Stimulated activated naive B cell treated with anti-CD40 and anti-IgM and Interleukin-4, amounts not matched to agents 10 μg/mL and 1 μg/mL and 100 μg/mL, for 72 hours (primary cell): Measurements from ENCODE around the gene WEE1.
A peak's percentile ranks its signal among the peaks of the same experiment; 100 is the strongest.

Experiments used
- ATAC-seq, 2 donors: fragments of 150-1000 bp; cut with Tn5 transposase; replicated peaks; 2 replicates each; pipeline ENCODE4 v1.10.0; 2021; ENCODE audit warnings: moderate library complexity in 1 of 2
- DNase-seq: peaks from one replicate; pipeline ENCODE4 v3.0.0; 2021
- H3K27ac Mint-ChIP-seq: one replicate; pipeline ENCODE4 v1.8.0; 2022; ENCODE audit warnings: mild to moderate bottlenecking, mixed read lengths
- H3K27me3 Mint-ChIP-seq, 2 donors: one replicate each; pipeline ENCODE4 v1.8.0; 2022; ENCODE audit warnings: mixed read lengths in 2 of 2
- H3K36me3 Mint-ChIP-seq, 2 donors: one replicate each; pipeline ENCODE4 v1.8.0; 2022; ENCODE audit warnings: mixed read lengths in 2 of 2, mild to moderate bottlenecking in 1 of 2
- H3K4me1 Mint-ChIP-seq, 2 donors: one replicate each; pipeline ENCODE4 v1.8.0; 2022; ENCODE audit warnings: mixed read lengths in 2 of 2, mild to moderate bottlenecking in 1 of 2
- H3K4me3 Mint-ChIP-seq, 2 donors: one replicate each; pipeline ENCODE4 v1.8.0; 2022; ENCODE audit warnings: mild to moderate bottlenecking in 2 of 2, mixed read lengths in 2 of 2, moderate library complexity in 1 of 2
- H3K9me3 Mint-ChIP-seq, 2 donors: one replicate each; pipeline ENCODE4 v1.8.0; 2022; ENCODE audit warnings: mixed read lengths in 2 of 2, mild to moderate bottlenecking in 1 of 2

The WEE1 gene

DNA sequence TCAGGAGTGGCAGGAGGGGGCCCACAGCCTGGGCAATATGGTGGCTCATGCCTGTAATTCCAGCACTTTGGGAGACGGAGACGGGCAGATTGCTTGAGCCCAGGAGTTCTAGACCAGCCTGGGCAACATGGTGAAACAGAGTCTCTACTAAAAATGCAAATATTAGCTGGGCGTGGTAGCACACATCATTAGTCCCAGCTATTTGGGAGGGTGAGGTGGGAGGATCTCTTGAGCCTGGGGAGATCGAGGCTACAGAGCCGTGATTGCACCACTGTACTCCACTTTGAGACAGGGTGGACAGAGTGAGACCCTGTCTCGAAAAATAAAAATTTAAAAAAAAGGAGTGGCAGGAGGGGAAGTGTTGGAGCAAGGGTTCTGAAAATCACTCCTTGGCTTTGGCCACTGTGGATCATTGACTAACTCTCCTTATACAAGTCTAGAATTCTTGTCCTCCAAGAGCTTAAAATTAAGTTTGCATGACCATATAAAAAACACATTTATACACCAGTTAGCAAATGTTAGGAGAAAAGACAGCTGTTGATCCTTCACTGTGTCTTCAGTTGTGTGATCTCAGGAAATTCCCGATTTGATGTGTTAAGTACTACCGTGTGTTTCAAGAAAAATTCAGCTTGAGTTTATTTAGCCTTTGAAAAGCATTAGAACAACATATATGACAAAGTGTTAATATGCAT is 2.3 kb upstream of the WEE1 start:
- no peaks in the 10 kb centered on the region for H3K9me3 Mint-ChIP-seq
- no peak overlapping the region for H3K27ac Mint-ChIP-seq
- H3K4me1 Mint-ChIP-seq, result peaks cover 26 to 38% of the 10 kb centered on the region in 2 donors
- DNase-seq (no peak), ATAC-seq (no peak)
- peaks cover 13 to 16% of the 10 kb centered on the region in 2 donors for H3K36me3 Mint-ChIP-seq
- no peak overlapping the region for H3K4me3 Mint-ChIP-seq
- H3K27me3 Mint-ChIP-seq, result no peaks in the 10 kb centered on the region

DNA sequence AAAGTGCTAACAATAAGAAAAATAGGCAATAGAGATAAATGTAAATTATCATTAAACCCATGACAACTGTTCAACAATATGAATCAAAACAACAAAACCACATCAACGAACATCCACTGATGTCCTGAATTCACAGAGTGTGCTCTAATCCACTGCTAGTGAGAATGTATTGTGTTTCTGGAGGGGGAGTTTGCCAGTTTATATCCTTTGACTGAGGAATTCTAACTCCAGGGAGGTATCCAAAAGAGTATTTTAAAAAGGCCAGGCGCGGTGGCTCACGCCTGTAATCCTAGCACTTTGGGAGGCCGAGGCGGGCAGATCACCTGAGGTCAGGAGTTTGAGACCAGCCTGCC is 1.7 kb upstream of the WEE1 start:
- Mint-ChIP-seq H3K9me3 (no peaks in the 10 kb centered on the region), H3K36me3 (peaks cover 13 to 20% of the 10 kb centered on the region in 2 donors), H3K4me1 (peaks cover 24 to 39% of the 10 kb centered on the region in 2 donors), H3K27ac (no peak overlapping the region), H3K27me3 (no peaks in the 10 kb centered on the region), H3K4me3 (peak overlapping the region; percentile 32 to 90)
- ATAC-seq (no peak), DNase-seq (no peak)

- Mint-ChIP-seq H3K9me3 (no peaks in the 10 kb centered on the region), H3K4me3 (peak overlapping the region; percentile 98 to 99), H3K4me1 (peaks cover 20 to 38% of the 10 kb centered on the region in 2 donors), H3K27ac (peak overlapping the region; percentile 95), H3K27me3 (no peaks in the 10 kb centered on the region), H3K36me3 (peaks cover 19 to 30% of the 10 kb centered on the region in 2 donors)
- DNase-seq, result no peak
- peak; percentile 41 to 44 for ATAC-seq
Measured at GRCh38 chr11:9573775-9574621, 528 bp downstream of the WEE1 start.

DNA sequence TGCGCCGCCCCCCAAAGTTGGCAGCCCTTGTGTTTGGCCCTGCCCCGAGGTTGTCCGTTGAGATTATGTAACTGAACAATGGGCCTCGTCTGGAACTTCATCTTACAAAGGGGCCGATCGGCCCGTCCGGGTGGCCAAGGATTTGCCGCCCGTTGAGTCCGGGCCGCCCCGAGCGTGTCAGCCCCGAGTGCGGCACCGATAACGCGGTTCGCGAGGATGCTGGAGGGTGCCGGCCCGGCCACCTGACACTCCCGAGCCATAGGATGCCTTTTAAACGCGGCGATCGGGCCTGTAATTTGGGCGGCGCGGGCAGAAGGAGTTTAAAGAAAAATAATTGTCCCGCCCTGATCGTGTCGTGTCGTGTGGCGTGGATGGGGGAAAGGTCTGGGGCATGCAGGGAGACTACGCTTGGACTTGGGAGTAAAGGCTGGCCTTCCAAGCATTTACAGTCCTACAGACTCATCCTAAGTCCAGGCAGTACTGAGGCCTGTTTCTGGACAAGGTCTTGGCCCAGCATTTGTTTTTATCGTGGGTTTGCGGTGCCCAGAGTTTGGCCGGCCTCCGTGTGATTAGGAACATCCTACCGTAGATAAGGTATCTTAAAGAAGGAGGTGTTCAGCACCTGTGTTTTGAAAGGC is 1.3 kb downstream of the WEE1 start:
- Mint-ChIP-seq H3K27ac (peak overlapping the region; percentile 95), H3K36me3 (peaks cover 24 to 36% of the 10 kb centered on the region in 2 donors), H3K4me3 (peak overlapping the region; percentile 98 to 99), H3K9me3 (no peaks in the 10 kb centered on the region), H3K27me3 (no peaks in the 10 kb centered on the region), H3K4me1 (peaks cover 14 to 31% of the 10 kb centered on the region in 2 donors)
- no peak for ATAC-seq
- no peak for DNase-seq

GRCh38 chr11:9575260-9576240 is 2.1 kb downstream of the WEE1 start:
- Mint-ChIP-seq H3K9me3 (no peaks in the 10 kb centered on the region), H3K27me3 (no peaks in the 10 kb centered on the region), H3K27ac (peak overlapping the region; percentile 95), H3K4me1 (peaks cover 10 to 26% of the 10 kb centered on the region in 2 donors), H3K4me3 (peak overlapping the region; percentile 98 to 99), H3K36me3 (peaks cover 27 to 36% of the 10 kb centered on the region in 2 donors)
- DNase-seq (no peak), ATAC-seq (no peak)

- peak overlapping the region; percentile 14 for H3K27ac Mint-ChIP-seq
- H3K36me3 Mint-ChIP-seq, result peaks cover 38 to 49% of the 10 kb centered on the region in 2 donors
- DNase-seq, result no peak
Measured at GRCh38 chr11:9576701-9577381, 3.4 kb downstream of the WEE1 start.

DNA sequence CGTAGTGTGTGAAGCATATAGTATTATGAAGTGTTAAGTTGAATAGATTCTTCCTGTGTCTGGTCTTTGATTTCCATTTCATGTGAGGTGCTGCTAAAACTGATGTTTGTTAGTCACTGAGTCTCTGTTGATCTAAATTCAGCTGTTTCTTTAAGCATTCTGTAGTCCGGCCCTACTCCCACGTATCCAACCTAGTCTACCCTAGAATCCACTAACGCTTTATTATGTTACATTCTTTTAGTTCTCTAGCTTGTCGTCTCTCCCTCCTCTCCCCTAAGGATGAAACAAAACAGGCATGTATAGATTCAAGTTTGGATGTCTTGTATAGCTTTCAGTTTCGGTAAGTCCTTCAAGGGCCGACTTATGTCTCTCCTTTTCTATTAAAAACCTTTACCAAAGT is 4.1 kb downstream of the WEE1 start:
- Mint-ChIP-seq H3K27me3 (no peaks in the 10 kb centered on the region), H3K27ac (no peak overlapping the region), H3K9me3 (no peaks in the 10 kb centered on the region), H3K36me3 (peaks cover 43 to 52% of the 10 kb centered on the region in 2 donors), H3K4me1 (peaks cover 9 to 26% of the 10 kb centered on the region in 2 donors), H3K4me3 (peak overlapping the region; percentile 37 to 44)
- no peak for DNase-seq
- no peak for ATAC-seq

More at GRCh38 chr11:9576701-9577381, 3.4 kb downstream of the WEE1 start:
- no peaks in the 10 kb centered on the region for H3K27me3 Mint-ChIP-seq
- peaks cover 9 to 26% of the 10 kb centered on the region in 2 donors for H3K4me1 Mint-ChIP-seq
- H3K4me3 Mint-ChIP-seq, result peak overlapping the region in 1 of 2 donors; percentile 43
- no peaks in the 10 kb centered on the region for H3K9me3 Mint-ChIP-seq
- no peak for ATAC-seq

- ATAC-seq (no peak), DNase-seq (no peak)
- Mint-ChIP-seq H3K27me3 (no peaks in the 10 kb centered on the region), H3K27ac (no peak overlapping the region), H3K9me3 (no peaks in the 10 kb centered on the region), H3K4me3 (no peak overlapping the region), H3K4me1 (peaks cover 4 to 18% of the 10 kb centered on the region in 2 donors), H3K36me3 (peaks cover 40 to 57% of the 10 kb centered on the region in 2 donors)
Measured at GRCh38 chr11:9580894-9581293, 7.4 kb downstream of the WEE1 start.

GRCh38 chr11:9581556-9582161 is 8.2 kb downstream of the WEE1 start:
- Mint-ChIP-seq H3K4me3 (no peak overlapping the region), H3K27me3 (no peaks in the 10 kb centered on the region), H3K36me3 (peaks cover 45 to 60% of the 10 kb centered on the region in 2 donors), H3K4me1 (peaks cover 4 to 14% of the 10 kb centered on the region in 2 donors), H3K27ac (no peak overlapping the region), H3K9me3 (no peaks in the 10 kb centered on the region)
- ATAC-seq, result no peak
- DNase-seq, result no peak

DNA sequence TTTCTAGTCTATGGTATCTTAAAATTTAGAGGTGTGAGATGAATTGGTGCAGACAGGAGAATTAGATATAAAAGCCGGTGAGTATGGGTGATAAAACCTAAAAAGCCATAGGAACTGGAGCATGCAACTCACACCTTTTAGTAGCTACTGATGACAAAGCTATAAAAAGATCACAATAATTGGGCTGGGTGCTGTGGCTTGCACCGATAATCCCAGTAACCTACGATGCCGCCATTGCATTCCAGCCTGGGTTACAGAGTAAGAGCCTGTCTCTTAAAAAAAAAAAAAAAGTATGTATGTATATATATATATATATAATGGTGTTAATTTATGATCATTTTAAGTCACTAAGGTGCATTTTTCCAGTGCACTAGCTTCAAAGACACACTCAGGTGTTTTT is 17.2 kb downstream of the WEE1 start:
- H3K4me1 Mint-ChIP-seq, result peaks cover 9 to 11% of the 10 kb centered on the region in 2 donors
- no peaks in the 10 kb centered on the region for H3K27me3 Mint-ChIP-seq
- H3K36me3 Mint-ChIP-seq, result peaks cover 33 to 49% of the 10 kb centered on the region in 2 donors
- no peaks in the 10 kb centered on the region for H3K9me3 Mint-ChIP-seq
- no peak overlapping the region for H3K4me3 Mint-ChIP-seq
- H3K27ac Mint-ChIP-seq, result no peak overlapping the region
- ATAC-seq, result no peak
- DNase-seq, result no peak

DNA sequence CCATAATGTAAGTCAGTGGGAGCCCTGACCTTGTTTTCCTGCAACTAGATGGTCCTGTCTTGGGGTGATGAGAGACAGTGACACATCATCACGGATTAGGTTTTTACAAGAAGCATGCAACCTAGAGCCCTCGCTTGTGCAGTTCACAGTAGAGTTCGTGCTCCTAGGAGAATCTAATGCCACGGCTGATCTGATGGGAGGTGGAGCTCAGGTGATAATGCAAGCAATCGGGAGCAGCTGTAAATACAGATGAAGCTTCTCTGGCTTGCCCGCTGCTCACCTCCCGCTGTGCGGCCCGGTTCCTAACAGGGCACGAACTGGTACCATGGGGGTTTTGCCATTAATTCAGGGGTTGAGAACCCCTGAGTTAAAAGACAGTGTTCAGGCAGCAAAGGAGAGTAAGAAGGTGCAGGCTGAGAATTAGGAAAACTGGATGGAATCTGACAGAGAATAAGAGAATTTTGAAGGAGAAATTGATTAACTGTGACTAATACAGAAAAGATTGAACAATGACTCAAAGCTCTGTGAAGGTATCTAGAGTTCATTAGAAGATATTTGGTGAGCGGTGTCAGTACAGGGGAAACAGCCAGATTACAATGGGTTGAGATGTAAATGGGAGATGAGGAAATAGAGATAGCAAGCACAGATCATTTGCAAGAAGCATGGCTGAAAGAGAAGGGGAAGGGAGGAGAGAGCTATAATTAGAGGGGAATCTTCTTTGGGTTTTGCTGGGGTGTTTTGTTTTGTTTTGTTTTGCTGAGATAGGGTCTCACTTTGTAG is 21.0 kb downstream of the WEE1 start:
- H3K4me1 Mint-ChIP-seq, result peaks cover 23 to 24% of the 10 kb centered on the region in 2 donors
- H3K36me3 Mint-ChIP-seq, result peaks cover 12 to 21% of the 10 kb centered on the region in 2 donors
- H3K4me3 Mint-ChIP-seq, result peak overlapping the region in 1 of 2 donors; percentile 1
- ATAC-seq (no peak), DNase-seq (no peak)
- peak overlapping the region; percentile 82 for H3K27ac Mint-ChIP-seq
- H3K27me3 Mint-ChIP-seq, result no peaks in the 10 kb centered on the region
- no peaks in the 10 kb centered on the region for H3K9me3 Mint-ChIP-seq

- ATAC-seq (no peak), DNase-seq (no peak)
- peak overlapping the region; percentile 9 for H3K27ac Mint-ChIP-seq
- peaks cover 4 to 7% of the 10 kb centered on the region in 2 donors for H3K36me3 Mint-ChIP-seq
- H3K4me3 Mint-ChIP-seq, result no peak overlapping the region
- peaks cover 41 to 45% of the 10 kb centered on the region in 2 donors for H3K4me1 Mint-ChIP-seq
- no peaks in the 10 kb centered on the region for H3K9me3 Mint-ChIP-seq
- H3K27me3 Mint-ChIP-seq, result no peaks in the 10 kb centered on the region
Measured at GRCh38 chr11:9596926-9597464, 23.5 kb downstream of the WEE1 start.
